HEK293 (cell line): ENCODE results near the gene DPYD.

ENCODE experiments used
- CTCF ChIA-PET: fragments of 350-600 bp; formaldehyde crosslinking; extraction: SDS; loops from one replicate; lab custom pipeline; 2021; ENCODE audit warnings: antibody characterized with exemption; lab: Yijun Ruan, JAX
- POLR2A ChIA-PET: fragments of 300-600 bp; formaldehyde crosslinking; extraction: SDS; loops from one replicate; lab custom pipeline; 2020; ENCODE audit warnings: antibody characterized with exemption, inconsistent platforms; lab: Yijun Ruan, JAX
- H3K27ac ChIP-seq: fragments of 200-500 bp; sonication (Bioruptor generic); 2 replicates; pipeline ENCODE4 v1.5.1; 2014; ENCODE audit warnings: low read depth, low read length, control low read depth, inconsistent platforms; ENCODE audit errors: extremely low read depth
- H3K36me3 ChIP-seq, 2 experiments: fragments of 200-500 bp in 1 of 2; sonication (Bioruptor generic) in 1 of 2; 1 replicate in 1 of 2; 2 replicates in 1 of 2; pipeline ENCODE4 v1.5.1; 2014 to 2017; ENCODE audit warnings: inconsistent platforms in 2 of 2, low read length in 2 of 2; ENCODE audit not compliant: control insufficient read depth in 2 of 2, insufficient read depth in 1 of 2
- H3K4me1 ChIP-seq: fragments of 200-500 bp; sonication (Bioruptor generic); 2 replicates; pipeline ENCODE4 v1.5.1; 2014; ENCODE audit warnings: mild to moderate bottlenecking, low read length, inconsistent platforms; ENCODE audit not compliant: control insufficient read depth, insufficient read depth
- H3K4me3 ChIP-seq: 2 replicates; pipeline ENCODE4 v1.5.1; 2011; ENCODE audit warnings: low read depth, mild to moderate bottlenecking, control low read depth, low read length, moderate library complexity
- H3K9me3 ChIP-seq: fragments of 200-500 bp; sonication (Bioruptor generic); 2 replicates; pipeline ENCODE4 v1.5.1; 2014; ENCODE audit warnings: low read depth, low read length, inconsistent platforms; ENCODE audit not compliant: control insufficient read depth, insufficient read depth
- ATF2 ChIP-seq: fragments of 450-650 bp; formaldehyde crosslinking; IDR thresholded peaks from 2 replicates; pipeline ENCODE4 v1.5.1; 2016; ENCODE audit warnings: missing biosample characterization, missing genetic modification characterization, low read depth
- BCL11A ChIP-seq: fragments of 450-650 bp; formaldehyde crosslinking; IDR thresholded peaks from 2 replicates; pipeline ENCODE4 v1.5.1; 2016; ENCODE audit warnings: low read depth, missing biosample characterization, missing genetic modification characterization
- EGR2 ChIP-seq: fragments of 450-650 bp; formaldehyde crosslinking; IDR thresholded peaks from 2 replicates; pipeline ENCODE4 v1.5.1; 2016; ENCODE audit warnings: low read depth, missing biosample characterization, missing genetic modification characterization
- GLIS2 ChIP-seq: fragments of 450-650 bp; formaldehyde crosslinking; IDR thresholded peaks from 2 replicates; pipeline ENCODE4 v1.5.1; 2016; ENCODE audit warnings: missing biosample characterization, missing genetic modification characterization
- HOXA7 ChIP-seq: sonication (generic); formaldehyde crosslinking; IDR thresholded peaks from 2 replicates; pipeline ENCODE4 v1.8.1; 2022; ENCODE audit warnings: missing genetic modification reagents, borderline replicate concordance
- HOXC10 ChIP-seq: sonication (generic); formaldehyde crosslinking; IDR thresholded peaks from 2 replicates; pipeline ENCODE4 v1.8.1; 2023; ENCODE audit warnings: mild to moderate bottlenecking, missing genetic modification reagents
- PRDM2 ChIP-seq: fragments of 450-650 bp; formaldehyde crosslinking; IDR thresholded peaks from 2 replicates; pipeline ENCODE4 v1.5.1; 2016; ENCODE audit warnings: missing biosample characterization, missing genetic modification characterization, borderline replicate concordance
- ZBTB17 ChIP-seq: fragments of 450-650 bp; formaldehyde crosslinking; IDR thresholded peaks from 2 replicates; pipeline ENCODE4 v1.5.1; 2016; ENCODE audit warnings: missing biosample characterization, missing genetic modification characterization
- ZNF138 ChIP-seq: fragments of 450-650 bp; formaldehyde crosslinking; IDR thresholded peaks from 2 replicates; pipeline ENCODE4 v1.5.1; 2016; ENCODE audit warnings: missing biosample characterization, missing genetic modification characterization, borderline replicate concordance
- ZNF202 ChIP-seq: fragments of 450-650 bp; formaldehyde crosslinking; IDR thresholded peaks from 2 replicates; pipeline ENCODE4 v1.5.1; 2016; ENCODE audit warnings: missing biosample characterization, missing genetic modification characterization, borderline replicate concordance
- ZNF266 ChIP-seq: fragments of 450-650 bp; formaldehyde crosslinking; IDR thresholded peaks from 2 replicates; pipeline ENCODE4 v1.5.1; 2016; ENCODE audit warnings: missing biosample characterization, missing genetic modification characterization, low read depth
- ZNF335 ChIP-seq: fragments of 450-650 bp; formaldehyde crosslinking; conservative IDR thresholded peaks from 2 replicates; pipeline ENCODE4 v1.5.1; 2016; ENCODE audit warnings: missing biosample characterization, missing genetic modification characterization
- ZNF621 ChIP-seq: fragments of 450-650 bp; formaldehyde crosslinking; IDR thresholded peaks from 2 replicates; pipeline ENCODE4 v1.5.1; 2017; ENCODE audit warnings: missing biosample characterization, missing genetic modification characterization
- ZNF791 ChIP-seq: fragments of 450-650 bp; formaldehyde crosslinking; IDR thresholded peaks from 2 replicates; pipeline ENCODE4 v1.5.1; 2016; ENCODE audit warnings: missing biosample characterization, missing genetic modification characterization
- ZNF792 ChIP-seq: fragments of 450-650 bp; formaldehyde crosslinking; IDR thresholded peaks from 2 replicates; pipeline ENCODE4 v1.5.1; 2016; ENCODE audit warnings: missing biosample characterization, missing genetic modification characterization
- ZSCAN16 ChIP-seq: fragments of 450-650 bp; formaldehyde crosslinking; IDR thresholded peaks from 2 replicates; pipeline ENCODE4 v1.5.1; 2016; ENCODE audit warnings: missing biosample characterization, missing genetic modification characterization

DPYD gene

GRCh38 chr1:97190326-97190725, 730.5 kb downstream of the DPYD start:
- Histone ChIP-seq H3K4me3 (no peak overlapping the region), H3K4me1 (no peaks in the 10 kb centered on the region), H3K9me3 (no peaks in the 10 kb centered on the region), H3K36me3 (no peaks in the 10 kb centered on the region), H3K27ac (no peak overlapping the region)
- TF ChIP-seq ZNF202 (tag by site-specific recombination) (no peak), ZSCAN16 (tag by site-specific recombination) (no peak), ZNF792 (no peak), ZNF266 (no peak), EGR2 (no peak), BCL11A (tag by site-specific recombination) (no peak), ATF2 (tag by site-specific recombination) (no peak), HOXA7 (no peak), GLIS2 (no peak), ZBTB17 (tag by site-specific recombination) (no peak), ZNF621 (tag by site-specific recombination) (no peak), PRDM2 (no peak), ZNF791 (tag by site-specific recombination) (no peak)
- ChIA-PET CTCF (interaction anchor here (0.6 kb wide), 1 partner anchor 31 kb away, joined by 3 read pairs; no protein-coding TSS in a partner anchor), POLR2A (no interaction called here)

- ChIA-PET POLR2A (no interaction called here), CTCF (interaction anchor here (0.7 to 1.0 kb wide), 3 partner anchors 24 to 1282 kb away, joined by 3 to 4 read pairs (median 3); no protein-coding TSS in a partner anchor)
- no peaks in the 10 kb centered on the region for H3K36me3 ChIP-seq
Observed at GRCh38 chr1:97186381-97186780, 734.5 kb downstream of the DPYD start.

GRCh38 chr1:97174039-97174704, 746.7 kb downstream of the DPYD start:
- ChIA-PET CTCF (no interaction called here), POLR2A (no interaction called here)
- Histone ChIP-seq H3K4me1 (no peaks in the 10 kb centered on the region), H3K36me3 (no peaks in the 10 kb centered on the region), H3K9me3 (no peaks in the 10 kb centered on the region), H3K27ac (no peak overlapping the region), H3K4me3 (no peak overlapping the region)
- TF ChIP-seq ZNF335 (tag by site-specific recombination) (no peak), HOXC10 (CRISPR knock-in tag) (no peak)

More at GRCh38 chr1:97186381-97186780, 734.5 kb downstream of the DPYD start:
- Histone ChIP-seq H3K4me1 (no peaks in the 10 kb centered on the region), H3K9me3 (no peaks in the 10 kb centered on the region), H3K4me3 (no peak overlapping the region), H3K27ac (no peak overlapping the region)
- no peak for TF ChIP-seq ZNF138
